Measurements from ENCODE around the gene PEX13.

The PEX13 gene

DNA sequence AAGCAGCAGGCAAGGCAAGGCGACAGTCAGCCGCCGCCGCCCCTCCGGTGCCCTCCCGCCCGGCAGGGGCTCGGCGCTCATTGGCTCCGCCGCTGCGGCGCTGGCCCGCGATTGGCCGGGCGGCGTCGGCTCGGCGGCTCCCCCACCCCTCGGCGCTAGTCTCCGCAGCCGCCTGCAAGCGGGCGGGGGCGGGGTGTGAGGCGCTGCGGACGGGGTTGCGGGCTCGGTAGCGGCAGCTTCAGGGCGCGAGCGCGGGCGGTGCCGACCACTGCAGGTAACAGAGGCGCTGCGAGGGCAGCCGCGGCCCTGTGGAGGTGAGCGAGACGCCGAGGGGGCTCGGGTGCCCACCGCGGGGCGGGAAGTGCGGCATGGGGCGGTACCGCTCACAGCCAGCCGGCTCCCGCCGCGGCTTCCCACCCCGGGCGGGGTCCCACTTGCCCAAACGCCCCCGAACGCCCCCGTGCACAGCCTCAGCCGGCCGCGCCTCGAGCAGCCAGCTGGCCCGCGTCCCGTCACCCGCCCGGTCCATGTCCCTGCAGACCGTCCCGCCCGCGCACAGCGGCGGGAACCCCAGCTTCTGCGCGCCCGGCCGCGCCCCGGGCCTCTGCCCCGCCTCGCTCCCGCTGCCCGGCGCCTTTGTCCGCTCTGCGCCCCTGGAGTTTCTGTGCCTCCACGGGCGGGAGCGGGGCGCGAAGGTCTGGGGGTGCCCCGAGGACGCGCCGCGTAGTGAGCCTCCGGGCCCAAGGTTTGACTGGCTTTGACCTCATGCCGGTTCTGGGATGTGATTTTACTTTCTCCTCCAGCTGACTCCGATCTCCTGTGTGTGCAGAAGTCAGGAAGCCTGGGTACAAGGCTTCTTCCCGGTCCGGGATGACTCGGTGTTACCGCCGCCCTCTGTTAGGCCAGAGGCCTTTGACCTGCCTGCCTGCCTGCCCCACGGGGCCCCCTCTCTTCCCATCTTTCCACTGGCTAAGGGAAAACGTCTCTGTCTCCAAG is 48.5 kb downstream of the PEX13 start, which contains the start of gene SANBR:
Gene SANBR, plus strand, starts transcription at position 158 of the 996 bp plus-strand sequence. CDS start 4,480 bp downstream, outside the sequence.
- TF ChIP-seq POLR2A (IDR thresholded peaks at IDR 0.05; ENCODE audit: low read length) (peak; percentile 51), GATA1 (IDR thresholded peaks at IDR 0.05; ENCODE audit: low read depth, low read length) (no peak)
- DNase-seq: peak; percentile 91 to 95

- no peak for DNase-seq
- TF ChIP-seq GATA1 (IDR thresholded peaks at IDR 0.05; ENCODE audit: low read depth, low read length) (no peak), POLR2A (IDR thresholded peaks at IDR 0.05; ENCODE audit: low read length) (no peak)
These were observed 56.6 kb downstream of the PEX13 start for GRCh38 chr2:61074100-61074499.

DNA sequence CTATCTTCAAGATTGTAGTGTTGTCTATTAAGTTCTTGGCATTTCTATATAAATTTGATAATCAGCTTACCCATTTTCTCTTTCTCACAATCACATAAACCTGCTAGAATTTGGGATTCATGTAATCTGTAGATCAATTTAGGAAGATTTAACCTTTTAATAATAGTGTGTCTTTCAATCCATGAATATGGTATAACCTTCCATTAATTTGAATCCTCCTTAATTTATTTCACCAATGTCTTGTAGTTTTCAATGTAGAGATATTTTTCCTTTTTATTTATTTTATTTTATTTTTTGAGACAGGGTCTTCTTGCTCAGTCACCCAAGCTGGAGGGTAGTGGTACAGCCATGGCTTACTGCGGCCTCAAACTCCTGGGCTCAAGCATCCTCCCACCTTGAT is 68.4 kb downstream of the PEX13 start:
- no peak for TF ChIP-seq POLR2A (IDR thresholded peaks at IDR 0.05; ENCODE audit: low read length)
- no peak for TF ChIP-seq GATA1 (IDR thresholded peaks at IDR 0.05; ENCODE audit: low read depth, low read length)
- no peak for DNase-seq

GRCh38 chr2:61089797-61090196 is 72.3 kb downstream of the PEX13 start:
- DNase-seq: no peak
- no peak for TF ChIP-seq GATA1 (IDR thresholded peaks at IDR 0.05; ENCODE audit: low read depth, low read length)
- no peak for TF ChIP-seq POLR2A (IDR thresholded peaks at IDR 0.05; ENCODE audit: low read length)

- no peak for DNase-seq
- no peak for TF ChIP-seq GATA1 (IDR thresholded peaks at IDR 0.05; ENCODE audit: low read depth, low read length)
- no peak for TF ChIP-seq POLR2A (IDR thresholded peaks at IDR 0.05; ENCODE audit: low read length)
These were observed 72.9 kb downstream of the PEX13 start for GRCh38 chr2:61090386-61090921.

GRCh38 chr2:61091485-61091884 is 74.0 kb downstream of the PEX13 start:
- DNase-seq: no peak
- no peak for TF ChIP-seq GATA1 (IDR thresholded peaks at IDR 0.05; ENCODE audit: low read depth, low read length)
- TF ChIP-seq POLR2A (IDR thresholded peaks at IDR 0.05; ENCODE audit: low read length): no peak

GRCh38 chr2:61096438-61096837 is 78.9 kb downstream of the PEX13 start:
- TF ChIP-seq POLR2A (IDR thresholded peaks at IDR 0.05; ENCODE audit: low read length) (no peak), GATA1 (IDR thresholded peaks at IDR 0.05; ENCODE audit: low read depth, low read length) (no peak)
- no peak for DNase-seq

DNA sequence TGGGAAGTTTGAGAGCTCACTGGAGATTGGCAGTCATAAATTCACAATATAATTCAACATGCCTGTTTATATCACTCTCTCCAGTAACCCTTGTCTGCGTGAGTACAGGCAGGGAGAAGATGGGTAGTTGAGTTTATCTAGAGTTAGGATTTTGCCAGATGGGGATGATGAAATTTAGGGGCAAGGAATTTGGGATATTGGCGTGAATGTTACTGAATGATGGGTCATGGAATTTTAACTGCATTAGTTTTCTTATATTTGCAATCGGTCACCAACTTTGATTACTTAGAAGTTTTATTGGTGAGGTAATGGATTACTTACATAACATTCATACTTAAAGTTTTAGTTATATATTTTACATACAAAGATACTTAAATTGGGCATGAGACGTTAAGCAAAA is 83.3 kb downstream of the PEX13 start:
- DNase-seq: no peak
- TF ChIP-seq POLR2A (IDR thresholded peaks at IDR 0.05; ENCODE audit: low read length): no peak
- no peak for TF ChIP-seq GATA1 (IDR thresholded peaks at IDR 0.05; ENCODE audit: low read depth, low read length)

Measured in erythroblast (primary cell).